ENCODE measurements around the gene LRRC8E. TPM values are rescaled to one million over a fixed set of nuclear protein-coding genes. Genes with fewer than 3 reads are reported as not detected.

The LRRC8E gene
- total RNA-seq, 1 experiment from 2014 or later, result 3.0 TPM

- TF ChIP-seq TP53 (CRISPR knock-in tag; IDR thresholded peaks at IDR 0.05) (no peak), AR (CRISPR knock-in tag; IDR thresholded peaks at IDR 0.05) (no peak), OVOL2 (CRISPR knock-in tag; IDR thresholded peaks at IDR 0.05; ENCODE audit: borderline replicate concordance) (no peak)
Measured at GRCh38 chr19:7869910-7870511, 18.3 kb upstream of the LRRC8E start (continued).

GRCh38 chr19:7870571-7871436, 17.5 kb upstream of the LRRC8E start:
- ChIA-PET POLR2A (interaction anchor here (1.0 kb wide), 1 partner anchor 9 kb away, joined by 7 read pairs; no protein-coding TSS in a partner anchor), CTCF (interaction anchor here (0.7 to 3.8 kb wide), 4 partner anchors 9 to 265 kb away, joined by 3 to 21 read pairs (median 4); no protein-coding TSS in a partner anchor)
- peak overlapping the region; percentile 62 for H3K4me3 Mint-ChIP-seq
- no peaks in the 10 kb centered on the region for H3K36me3 Mint-ChIP-seq
- peak; percentile 95 for DNase-seq (ENCODE audit: low spot score)
- ATAC-seq, result peak; percentile 1
- no peaks in the 10 kb centered on the region for H3K9me3 Mint-ChIP-seq
- peaks cover 19% of the 10 kb centered on the region for H3K4me1 Mint-ChIP-seq
- H3K27me3 Mint-ChIP-seq (ENCODE audit: low read depth), result peaks cover 54% of the 10 kb centered on the region
- TF ChIP-seq SP1 (CRISPR knock-in tag; conservative IDR thresholded peaks at IDR 0.05), result peak; percentile 64; the same call in 1 of the 2 replicates
- TF ChIP-seq ETV6 (CRISPR knock-in tag; IDR thresholded peaks at IDR 0.05), result no peak
- H3K27ac Mint-ChIP-seq, result peak overlapping the region; percentile 98

- TF ChIP-seq SP1 (CRISPR knock-in tag; conservative IDR thresholded peaks at IDR 0.05) (peak; percentile 91), FOXP1 (CRISPR knock-in tag; IDR thresholded peaks at IDR 0.05; ENCODE audit: borderline replicate concordance) (peak; percentile 48; the same call in 1 of the 2 replicates), NFYB (CRISPR knock-in tag; conservative IDR thresholded peaks at IDR 0.05; ENCODE audit: low read depth) (no peak)
- Mint-ChIP-seq H3K27me3 (ENCODE audit: low read depth) (peaks cover 53% of the 10 kb centered on the region), H3K36me3 (no peaks in the 10 kb centered on the region), H3K9me3 (no peaks in the 10 kb centered on the region), H3K4me3 (peak overlapping the region; percentile 62), H3K4me1 (peaks cover 19% of the 10 kb centered on the region), H3K27ac (peak overlapping the region; percentile 98)
- ChIA-PET CTCF (interaction anchor here (0.7 to 3.8 kb wide), 6 partner anchors 10 to 130 kb away, joined by 3 to 21 read pairs (median 4); partner anchors contain the start of genes MAP2K7 and SNAPC2), POLR2A (interaction anchor here (1.0 kb wide), 1 partner anchor 10 kb away, joined by 7 read pairs; no protein-coding TSS in a partner anchor)
- peak; percentile 100 for DNase-seq (ENCODE audit: low spot score)
- peak; percentile 12 for ATAC-seq
Measured at GRCh38 chr19:7871437-7872305, 16.6 kb upstream of the LRRC8E start.

GRCh38 chr19:7872306-7873204, 15.8 kb upstream of the LRRC8E start:
- Mint-ChIP-seq H3K36me3 (no peaks in the 10 kb centered on the region), H3K4me1 (peaks cover 19% of the 10 kb centered on the region), H3K27me3 (ENCODE audit: low read depth) (peaks cover 47% of the 10 kb centered on the region), H3K27ac (no peak overlapping the region; the same call in 1 of the 2 replicates), H3K9me3 (no peaks in the 10 kb centered on the region), H3K4me3 (peak overlapping the region; percentile 62)
- no peak for DNase-seq (ENCODE audit: low spot score)
- POLR2A ChIA-PET, result interaction anchor here (0.9 kb wide), 1 partner anchor 10 kb away, joined by 4 read pairs; no protein-coding TSS in a partner anchor
- TF ChIP-seq SP1 (CRISPR knock-in tag; conservative IDR thresholded peaks at IDR 0.05) (peak; percentile 20; the same call in 1 of the 2 replicates), ZBTB43 (CRISPR knock-in tag; IDR thresholded peaks at IDR 0.05) (no peak), GTF2I (CRISPR knock-in tag; conservative IDR thresholded peaks at IDR 0.05) (peak; percentile 68; the same call in 1 of the 2 replicates), JAZF1 (CRISPR knock-in tag; IDR thresholded peaks at IDR 0.05) (no peak), FOXK1 (CRISPR knock-in tag; IDR thresholded peaks at IDR 0.05) (peak; percentile 32; the same call in 1 of the 2 replicates), CREM (CRISPR knock-in tag; IDR thresholded peaks at IDR 0.05) (no peak)
- ATAC-seq, result no peak
- CTCF ChIA-PET, result interaction anchor here (0.7 to 3.8 kb wide), 8 partner anchors 10 to 304 kb away, joined by 3 to 21 read pairs (median 4); partner anchors contain the start of genes MAP2K7 and SNAPC2

All from WTC11 (cell line).